Measurements from ENCODE around the gene ASAP3.

DNA sequence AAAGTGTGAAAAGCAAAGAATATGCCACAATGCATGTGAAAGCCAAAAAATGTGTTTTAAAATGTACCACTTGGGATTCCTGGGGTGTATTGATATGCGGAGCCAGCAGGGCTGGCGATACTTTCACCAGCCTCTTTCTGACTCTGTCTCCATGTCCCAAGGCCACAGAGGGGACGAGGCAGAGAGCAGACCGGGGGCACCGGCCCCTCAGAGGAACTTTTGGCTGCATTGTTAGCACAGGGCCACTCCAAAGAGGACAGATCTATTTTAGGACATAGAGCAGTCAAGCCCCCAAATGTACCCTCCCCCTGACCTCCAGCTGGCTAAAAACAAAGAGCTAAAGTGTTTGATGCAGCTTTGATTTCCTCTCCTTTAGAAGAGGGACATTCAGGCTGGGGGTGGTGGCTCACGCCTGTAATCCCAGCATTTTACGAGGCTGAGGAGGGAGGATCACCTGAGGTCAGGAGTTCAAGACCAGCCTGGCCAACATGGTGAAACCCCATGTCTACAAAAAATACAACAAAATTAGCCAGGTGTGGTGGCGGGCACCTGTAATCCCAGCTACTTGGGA is 88.7 kb downstream of the ASAP3 start:
- no peak for TF ChIP-seq TOX (CRISPR knock-in tag; IDR thresholded peaks at IDR 0.05; ENCODE audit: borderline replicate concordance)
- TF ChIP-seq ZNF8 (CRISPR knock-in tag; IDR thresholded peaks at IDR 0.05) = no peak
- TF ChIP-seq, protein P1, sequence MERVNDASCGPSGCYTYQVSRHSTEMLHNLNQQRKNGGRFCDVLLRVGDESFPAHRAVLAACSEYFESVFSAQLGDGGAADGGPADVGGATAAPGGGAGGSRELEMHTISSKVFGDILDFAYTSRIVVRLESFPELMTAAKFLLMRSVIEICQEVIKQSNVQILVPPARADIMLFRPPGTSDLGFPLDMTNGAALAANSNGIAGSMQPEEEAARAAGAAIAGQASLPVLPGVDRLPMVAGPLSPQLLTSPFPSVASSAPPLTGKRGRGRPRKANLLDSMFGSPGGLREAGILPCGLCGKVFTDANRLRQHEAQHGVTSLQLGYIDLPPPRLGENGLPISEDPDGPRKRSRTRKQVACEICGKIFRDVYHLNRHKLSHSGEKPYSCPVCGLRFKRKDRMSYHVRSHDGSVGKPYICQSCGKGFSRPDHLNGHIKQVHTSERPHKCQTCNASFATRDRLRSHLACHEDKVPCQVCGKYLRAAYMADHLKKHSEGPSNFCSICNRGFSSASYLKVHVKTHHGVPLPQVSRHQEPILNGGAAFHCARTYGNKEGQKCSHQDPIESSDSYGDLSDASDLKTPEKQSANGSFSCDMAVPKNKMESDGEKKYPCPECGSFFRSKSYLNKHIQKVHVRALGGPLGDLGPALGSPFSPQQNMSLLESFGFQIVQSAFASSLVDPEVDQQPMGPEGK (CRISPR knock-in tag; IDR thresholded peaks at IDR 0.05; ENCODE audit: borderline replicate concordance) = no peak
- no peak for TF ChIP-seq ZFP30 (CRISPR knock-in tag; IDR thresholded peaks at IDR 0.05)
- no peak for TF ChIP-seq BACH2 (CRISPR knock-in tag; IDR thresholded peaks at IDR 0.05; ENCODE audit: borderline replicate concordance)
- TF ChIP-seq CSDC2 (CRISPR knock-in tag; IDR thresholded peaks at IDR 0.05) = no peak
- no peak for TF ChIP-seq ZNF70 (CRISPR knock-in tag; IDR thresholded peaks at IDR 0.05)
- no peak for TF ChIP-seq TCF4 (CRISPR knock-in tag; IDR thresholded peaks at IDR 0.05; ENCODE audit: borderline replicate concordance)
